Kasumi-1 (cell line): ENCODE results near the gene CERKL.

Experiments
- DNase-seq, 2 experiments: peaks; one replicate each; lab custom pipeline; 2025; lab: John Stamatoyannopoulos, UW

Gene CERKL

DNA sequence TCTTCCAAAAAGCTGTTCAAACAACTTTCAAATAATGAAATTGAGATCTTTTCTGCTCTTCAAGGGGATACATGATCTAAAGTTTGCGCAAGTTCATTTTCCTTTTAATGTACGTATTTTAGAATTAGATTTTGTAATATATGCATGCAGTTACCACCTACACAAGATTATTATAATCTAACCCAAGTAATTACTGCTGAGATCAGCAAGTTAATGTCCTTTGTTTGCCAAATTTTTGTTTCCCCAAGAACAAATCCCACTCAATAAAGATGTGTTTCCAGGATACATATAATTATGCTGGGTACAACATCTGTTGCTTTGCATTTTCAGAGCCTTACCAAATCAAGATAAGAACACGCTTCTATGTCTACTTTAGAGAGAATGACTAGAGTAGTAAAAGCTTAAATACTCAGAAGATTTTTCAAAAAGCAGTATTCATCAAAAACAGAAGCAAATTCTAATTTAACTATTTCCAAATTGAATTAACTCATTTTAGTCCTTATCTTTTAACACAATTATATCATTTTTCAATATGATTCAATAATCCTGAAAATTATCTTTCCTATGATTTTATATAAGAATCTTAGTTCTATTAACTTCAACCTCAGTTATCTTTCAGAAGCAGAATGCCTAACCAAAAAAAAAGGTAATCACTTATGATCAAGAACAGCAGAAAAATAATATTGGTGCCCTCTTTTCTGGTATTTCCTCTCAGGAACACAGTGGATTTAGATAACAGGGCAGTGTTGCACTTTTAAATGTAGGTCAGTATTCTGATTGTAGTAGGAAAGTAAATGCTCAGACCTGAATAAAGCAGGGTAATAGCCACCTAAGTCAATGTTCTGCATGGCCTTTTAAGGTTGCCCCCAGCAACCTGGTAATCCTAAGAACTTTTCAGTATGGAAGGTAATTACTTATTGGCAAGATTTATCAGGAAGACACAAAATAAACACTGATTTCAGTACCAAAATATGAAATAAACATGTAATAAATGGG is 28.0 kb downstream of the CERKL start:
- no peak for DNase-seq

DNA sequence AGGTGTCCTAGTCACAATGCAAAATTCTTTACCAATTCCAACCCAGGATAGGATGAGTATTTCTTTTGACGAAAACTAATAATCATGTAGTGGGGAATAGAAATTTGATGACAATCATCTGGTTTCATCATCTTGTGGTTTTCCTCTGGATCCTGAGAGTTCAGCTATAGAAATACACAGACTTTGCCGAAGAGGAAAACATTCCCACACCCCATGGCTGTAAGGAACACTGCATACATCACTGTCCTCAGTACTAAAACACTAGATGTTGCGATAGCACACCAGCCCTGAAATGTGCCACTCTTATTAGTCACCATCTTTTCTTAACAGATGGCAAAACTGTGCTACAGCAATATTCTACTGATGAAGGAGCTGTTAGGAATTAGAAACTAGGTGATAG is 29.4 kb downstream of the CERKL start:
- no peak for DNase-seq

DNA sequence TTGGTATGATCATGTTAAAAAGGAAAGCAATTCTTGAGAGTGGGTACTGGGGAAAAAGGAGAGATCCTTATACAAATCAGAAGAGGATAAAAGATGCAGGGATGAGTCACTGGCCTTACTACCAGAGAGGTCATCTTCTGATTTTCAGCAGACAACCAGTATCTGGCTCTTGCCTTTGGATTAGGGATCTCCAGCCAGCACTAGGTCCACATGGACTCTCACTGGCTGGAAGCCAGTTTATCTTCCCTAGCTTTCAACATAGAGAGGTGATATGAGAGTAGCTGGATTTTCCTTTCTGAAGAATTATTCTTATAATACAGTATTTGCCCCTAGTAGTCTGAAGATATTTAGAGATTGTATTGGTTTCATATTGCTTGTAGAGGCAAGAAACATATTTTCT is 30.2 kb downstream of the CERKL start:
- DNase-seq: no peak

- DNase-seq: no peak
These were observed 33.7 kb downstream of the CERKL start for GRCh38 chr2:181623159-181623558.

DNA sequence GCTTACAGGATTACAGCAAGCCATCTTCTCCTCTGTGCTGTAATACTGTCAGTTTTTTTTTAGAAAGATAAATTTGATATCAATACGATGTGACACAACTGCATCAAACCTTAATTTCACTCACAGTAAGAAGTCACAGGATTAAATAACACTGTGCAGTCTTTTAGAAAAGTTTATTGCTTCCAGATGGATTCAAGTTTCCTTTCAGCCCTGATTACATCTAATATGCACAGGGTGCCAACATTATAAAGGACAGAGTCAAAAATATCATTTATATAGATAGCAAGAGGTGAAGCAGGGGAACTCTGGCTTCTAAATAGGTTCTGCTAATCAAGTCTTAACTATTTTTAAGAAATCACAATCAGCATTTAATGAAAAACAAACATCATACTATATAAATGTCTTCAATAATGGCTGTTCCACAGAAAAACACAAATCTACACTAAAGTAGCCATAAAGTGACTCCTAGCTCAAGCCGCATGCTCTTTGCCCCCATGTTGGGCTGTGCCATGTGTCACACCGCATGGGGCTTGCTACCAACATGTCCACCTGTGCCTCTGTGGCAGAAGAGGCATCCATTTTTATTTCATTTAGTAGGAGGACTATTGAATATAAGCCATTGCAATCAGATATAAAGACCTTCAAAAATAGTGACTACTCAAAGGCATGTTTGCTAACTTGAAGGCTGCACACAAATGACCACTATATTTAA is 35.0 kb downstream of the CERKL start:
- DNase-seq: no peak

GRCh38 chr2:181619516-181619915 is 37.4 kb downstream of the CERKL start:
- DNase-seq: no peak

DNA sequence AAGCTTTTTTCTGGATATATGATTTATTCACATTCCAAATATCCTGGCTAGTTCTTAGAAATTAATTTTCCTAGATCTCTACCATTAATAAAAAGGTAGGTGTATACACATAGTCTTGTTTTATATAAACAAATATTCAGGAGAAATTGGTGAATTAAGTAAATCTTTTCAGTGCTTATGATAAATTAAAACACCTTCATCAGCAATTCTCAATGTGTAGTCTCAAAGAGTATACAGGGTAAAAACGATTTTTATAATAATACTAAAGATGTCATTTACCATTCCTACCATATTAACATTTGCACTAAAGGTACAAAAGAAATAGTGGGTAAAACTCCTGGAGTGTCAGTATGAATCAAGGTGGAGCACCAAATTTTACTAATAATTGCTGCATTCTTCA is 40.2 kb downstream of the CERKL start:
- DNase-seq: no peak

DNA sequence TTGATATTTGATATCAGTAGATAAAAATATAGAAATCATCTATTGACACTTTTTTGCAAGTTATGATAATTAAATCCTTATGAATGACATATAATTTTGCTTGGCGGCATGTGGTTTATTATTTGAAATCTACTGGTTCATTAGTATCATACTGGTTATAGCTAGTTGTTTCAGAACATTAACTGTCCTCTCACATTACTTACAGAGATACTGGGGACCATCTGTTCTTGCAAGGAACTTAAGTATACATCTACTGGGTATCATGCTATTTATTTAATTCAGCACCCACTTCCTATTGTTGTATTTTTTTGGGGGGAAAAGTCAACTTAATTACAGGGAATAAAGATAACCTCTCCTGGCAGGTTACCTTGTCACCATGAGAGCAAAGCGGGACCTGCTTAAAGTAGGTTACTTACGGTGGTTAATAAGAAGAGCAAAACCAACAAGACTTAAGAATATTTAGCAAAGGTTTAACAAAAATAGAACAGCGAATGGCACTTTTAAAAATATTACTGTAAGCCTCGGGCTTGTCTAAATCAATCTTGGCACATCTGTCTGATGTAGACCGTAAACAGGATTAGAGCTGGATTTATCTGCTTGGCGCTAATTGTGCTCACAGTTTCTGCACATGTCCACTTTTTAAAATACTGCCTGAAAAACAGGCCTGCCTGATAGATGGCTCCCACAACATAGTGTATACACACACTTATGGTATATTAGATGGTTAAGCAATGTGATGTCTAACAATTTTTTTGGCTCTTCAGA is 41.8 kb downstream of the CERKL start:
- DNase-seq: no peak

DNA sequence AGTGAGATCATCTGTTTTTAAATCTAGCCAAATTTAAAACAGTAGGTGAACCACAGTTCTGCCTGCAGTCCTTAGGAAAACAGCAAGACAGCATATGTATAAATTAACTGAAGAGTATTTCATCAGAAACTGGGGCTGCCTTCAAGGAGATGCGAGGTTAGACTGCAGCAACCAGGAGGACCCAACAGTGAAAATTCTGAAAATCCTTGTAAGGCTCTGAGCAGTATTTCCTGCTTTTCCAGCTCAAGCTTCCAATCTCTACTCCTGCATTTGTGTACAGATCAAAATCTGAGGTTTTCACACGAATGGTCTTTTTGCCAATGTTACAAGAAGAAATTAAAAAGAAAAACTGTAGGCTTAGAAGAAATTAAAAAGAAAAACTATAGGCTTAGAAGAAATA is 43.7 kb downstream of the CERKL start:
- DNase-seq: no peak

DNA sequence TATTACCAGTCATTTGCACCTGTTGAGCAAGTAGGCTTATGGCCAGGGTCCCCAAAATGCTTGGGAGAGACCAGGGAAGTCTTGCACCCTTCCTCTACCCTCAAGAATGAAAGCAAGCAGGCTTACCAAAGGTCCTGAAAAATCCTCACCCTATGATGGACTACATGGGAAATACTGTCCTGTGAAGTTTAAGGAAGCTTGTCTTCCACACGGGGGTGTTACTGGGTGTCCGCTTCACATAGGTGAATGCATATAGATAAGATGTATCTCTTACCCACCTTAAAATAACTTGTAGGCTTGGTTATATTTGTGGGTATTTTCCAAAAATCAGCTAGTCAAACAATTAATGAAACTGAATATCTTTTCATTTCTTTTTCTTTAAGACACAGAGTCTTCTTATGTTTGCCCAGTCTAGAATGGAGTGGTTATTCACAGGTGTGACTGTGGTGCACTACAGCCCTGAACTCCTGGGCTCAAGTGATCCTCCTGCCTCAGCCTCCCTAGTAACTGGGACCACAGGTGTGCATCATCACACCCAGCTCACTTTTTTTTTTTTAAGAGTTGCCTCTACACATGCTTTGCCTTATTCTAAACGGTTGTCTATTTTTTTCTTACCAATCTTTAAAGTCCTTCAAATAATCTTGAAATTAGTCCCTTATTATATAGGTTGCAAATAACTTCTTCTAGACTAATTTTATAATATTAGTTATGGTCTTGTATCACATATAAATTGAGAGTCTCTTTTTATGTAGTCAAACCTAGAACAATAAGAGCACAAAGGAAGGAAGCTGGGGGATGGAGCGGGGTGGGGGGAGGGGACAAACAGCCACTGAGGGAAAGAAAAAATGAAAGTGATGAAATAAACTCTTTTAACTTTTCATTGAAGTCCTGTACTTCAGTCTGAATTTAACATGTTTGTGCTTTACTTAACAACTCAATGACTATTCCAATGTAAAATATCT is 49.0 kb downstream of the CERKL start:
- no peak for DNase-seq

DNA sequence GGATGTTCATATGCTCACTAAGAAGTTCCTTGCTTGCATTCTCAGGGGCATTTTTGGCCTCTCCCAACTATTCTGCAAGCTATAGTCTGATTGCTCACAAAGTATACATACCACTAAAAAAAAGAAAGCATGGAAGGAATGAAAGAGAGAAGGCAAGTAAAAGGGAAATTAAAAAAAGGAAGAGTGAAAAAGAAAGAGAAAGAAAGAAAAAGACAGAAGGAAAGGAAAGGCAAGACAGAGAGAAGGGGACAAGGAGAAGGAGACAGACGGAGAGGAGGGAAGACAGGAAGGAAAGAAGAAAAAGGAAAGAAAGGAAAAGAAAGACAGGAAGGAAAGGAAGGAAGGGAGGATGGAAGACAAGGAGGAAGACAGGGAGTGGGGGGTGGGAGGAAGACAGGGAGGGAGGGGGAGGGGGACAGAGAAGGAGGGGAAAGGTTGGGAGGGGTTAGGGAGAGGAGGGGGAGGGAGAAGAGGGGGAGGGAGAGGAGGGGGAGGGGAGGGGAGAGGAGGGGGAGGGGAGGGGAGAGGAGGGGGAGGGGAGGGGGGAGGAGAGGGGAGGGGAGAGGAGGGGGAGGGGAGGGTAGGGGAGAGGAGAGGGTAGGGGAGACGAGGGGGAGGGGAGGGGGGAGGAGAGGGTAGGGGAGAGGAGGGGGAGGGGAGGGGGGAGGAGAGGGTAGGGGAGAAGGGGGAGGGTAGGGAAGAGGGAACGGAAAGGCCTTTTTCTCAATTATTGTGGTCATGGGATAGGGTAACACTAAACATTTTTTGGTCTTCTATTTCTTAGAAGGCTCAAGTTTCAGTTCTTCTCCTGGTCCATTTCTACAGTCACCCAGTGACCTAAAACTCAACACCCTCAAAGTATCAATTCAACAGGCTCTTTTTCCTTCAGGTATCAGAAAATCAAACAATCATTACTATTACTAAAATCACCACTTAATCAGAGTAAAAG is 50.7 kb downstream of the CERKL start:
- no peak for DNase-seq

GRCh38 chr2:181602017-181602416 is 54.9 kb downstream of the CERKL start:
- peak; percentile 22 to 33 for DNase-seq

DNA sequence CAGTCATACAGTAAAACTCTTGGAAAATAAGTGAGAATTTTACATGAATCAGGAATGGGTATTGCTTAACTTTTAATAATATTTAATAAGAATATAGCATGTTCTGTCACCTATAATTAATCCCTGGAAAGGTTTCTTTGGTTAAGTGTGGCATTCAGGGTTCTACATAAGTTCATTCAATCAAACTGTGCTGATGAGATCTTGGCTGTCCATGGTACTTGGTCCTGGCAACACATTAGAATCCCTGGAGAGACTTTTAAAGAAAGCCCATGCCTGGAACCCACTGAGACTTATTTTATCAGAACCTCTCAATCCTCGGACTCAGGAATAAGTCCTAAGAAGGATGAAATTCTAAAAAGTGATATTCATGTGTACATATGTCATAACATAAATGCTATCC is 60.3 kb downstream of the CERKL start:
- DNase-seq: no peak

DNA sequence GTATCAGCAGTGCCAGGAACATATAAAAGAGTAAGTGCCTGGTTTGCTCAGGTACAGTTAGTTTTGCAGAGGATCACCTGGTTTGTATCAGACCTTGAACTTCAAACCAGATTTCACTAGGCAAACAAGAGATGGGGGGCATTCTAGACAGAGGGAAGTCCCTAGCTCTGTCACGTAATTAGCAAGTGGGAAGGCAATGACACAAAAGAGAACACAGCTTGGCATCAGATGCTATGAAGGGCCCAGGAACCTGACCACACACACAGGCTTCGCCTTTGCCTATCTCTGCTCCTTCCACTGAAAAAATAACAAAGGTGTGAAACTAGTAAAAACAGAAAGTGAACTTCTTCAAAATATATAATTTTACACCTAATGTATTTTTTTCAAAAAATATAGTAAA is 62.6 kb downstream of the CERKL start:
- no peak for DNase-seq

DNA sequence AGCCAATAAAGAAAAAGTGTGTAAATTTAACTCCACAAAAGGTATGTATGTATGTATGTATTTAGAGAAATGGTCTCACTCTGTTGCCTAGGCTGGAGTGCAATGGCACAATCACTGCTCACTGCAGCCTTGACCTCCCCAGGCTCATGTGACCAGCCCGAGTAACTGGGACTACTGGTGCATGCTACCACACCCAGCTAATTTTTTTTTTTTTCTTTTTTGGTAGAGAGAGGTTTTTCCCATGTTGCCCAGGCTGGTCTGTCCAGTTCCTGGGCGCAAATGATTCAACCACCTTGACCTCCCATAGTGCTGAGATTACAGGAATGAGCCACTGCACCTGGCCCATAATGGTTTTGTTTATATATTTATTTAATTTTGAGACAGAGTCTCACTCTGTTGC is 67.1 kb downstream of the CERKL start:
- DNase-seq: no peak

- DNase-seq: no peak
These were observed 68.4 kb downstream of the CERKL start for GRCh38 chr2:181588546-181588945.

GRCh38 chr2:181586569-181587081 is 70.3 kb downstream of the CERKL start:
- no peak for DNase-seq

GRCh38 chr2:181585732-181586131 is 71.2 kb downstream of the CERKL start:
- DNase-seq: no peak

DNA sequence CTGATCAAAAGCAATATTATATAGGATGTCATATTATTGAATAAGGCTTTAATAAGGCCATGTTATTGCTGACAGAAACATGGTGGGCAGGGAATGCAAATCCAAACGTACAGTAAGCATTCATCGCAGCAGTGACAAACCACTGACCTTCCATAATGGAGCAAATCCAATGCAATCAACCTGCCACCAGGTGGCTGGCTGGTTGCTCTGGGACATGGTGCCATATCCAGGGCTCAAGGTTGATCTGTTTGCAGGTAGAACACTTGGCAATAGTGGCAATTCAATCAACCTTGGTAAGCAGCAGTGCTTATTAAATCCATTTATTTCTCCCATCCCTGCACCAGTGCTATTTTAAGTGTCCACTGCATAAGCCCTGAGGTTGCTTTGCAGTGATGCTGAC is 75.4 kb downstream of the CERKL start:
- no peak for DNase-seq

DNA sequence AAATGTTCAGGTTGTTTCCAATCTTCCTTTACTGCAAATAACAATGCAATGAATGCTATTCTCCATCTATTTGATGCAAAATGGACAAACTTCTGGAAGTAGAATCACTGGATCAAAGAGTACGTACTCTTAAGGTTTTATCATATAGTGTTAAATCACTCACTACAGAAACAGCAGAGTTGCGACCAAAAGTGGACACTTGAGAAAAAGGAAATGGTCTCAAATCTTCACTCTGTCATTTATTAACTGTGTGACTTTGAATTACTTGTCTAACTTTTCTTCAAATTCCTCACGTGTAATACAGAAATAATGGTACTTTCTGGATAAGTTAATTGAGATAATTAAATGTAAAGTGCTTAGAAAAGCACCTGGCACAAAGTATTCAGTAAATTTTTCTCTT is 78.1 kb downstream of the CERKL start:
- no peak for DNase-seq
